Measurements from ENCODE around the gene CCDC9B.
A peak's percentile ranks its signal among the peaks of the same experiment; 100 is the strongest.

CCDC9B gene

GRCh38 chr15:40358471-40359353 is 18.0 kb upstream of the CCDC9B start:
- H3K27me3 ChIP-seq (ENCODE audit: insufficient read depth, low read length) = peaks cover 38% of the 10 kb centered on the region
- H3K4me1 ChIP-seq (ENCODE audit: insufficient read depth, low read length) = peaks cover 13% of the 10 kb centered on the region
- no peaks in the 10 kb centered on the region for H3K9me3 ChIP-seq (ENCODE audit: low read length)
- H2AFZ ChIP-seq (ENCODE audit: low read depth, low read length) = peak overlapping the region; percentile 96
- H3K4me3 ChIP-seq (ENCODE audit: low read length) = peak overlapping the region; percentile 58
- H3K36me3 ChIP-seq (ENCODE audit: insufficient read depth, low read length) = no peaks in the 10 kb centered on the region

- Histone ChIP-seq H3K36me3 (ENCODE audit: insufficient read depth, low read length) (no peaks in the 10 kb centered on the region), H3K4me3 (ENCODE audit: low read length) (peak within 1 kb of the TSS; percentile 79), H3K27me3 (ENCODE audit: insufficient read depth, low read length) (peaks cover 45% of the 10 kb centered on the region), H2AFZ (ENCODE audit: low read depth, low read length) (peak within 1 kb of the TSS; percentile 96), H3K9me3 (ENCODE audit: low read length) (no peaks in the 10 kb centered on the region), H3K4me1 (ENCODE audit: insufficient read depth, low read length) (peaks cover 13% of the 10 kb centered on the region)
These were observed 17.2 kb upstream of the CCDC9B start, which contains the start of gene DISP2 for GRCh38 chr15:40357723-40358470. DISP2 (plus strand) TSS chr15:40358219; CDS start chr15:40358322, 103 bp downstream.

GRCh38 chr15:40357246-40357645 is 16.5 kb upstream of the CCDC9B start:
- Histone ChIP-seq H3K4me3 (ENCODE audit: low read length) (peak overlapping the region; percentile 79), H3K9me3 (ENCODE audit: low read length) (no peaks in the 10 kb centered on the region), H3K27me3 (ENCODE audit: insufficient read depth, low read length) (peaks cover 52% of the 10 kb centered on the region), H3K4me1 (ENCODE audit: insufficient read depth, low read length) (peaks cover 13% of the 10 kb centered on the region), H3K36me3 (ENCODE audit: insufficient read depth, low read length) (no peaks in the 10 kb centered on the region), H2AFZ (ENCODE audit: low read depth, low read length) (peak overlapping the region; percentile 96)

GRCh38 chr15:40355976-40356585 is 15.3 kb upstream of the CCDC9B start:
- Histone ChIP-seq H3K36me3 (ENCODE audit: insufficient read depth, low read length) (no peaks in the 10 kb centered on the region), H3K9me3 (ENCODE audit: low read length) (no peaks in the 10 kb centered on the region), H3K4me3 (ENCODE audit: low read length) (no peak overlapping the region), H2AFZ (ENCODE audit: low read depth, low read length) (no peak overlapping the region), H3K27me3 (ENCODE audit: insufficient read depth, low read length) (peaks cover 46% of the 10 kb centered on the region), H3K4me1 (ENCODE audit: insufficient read depth, low read length) (peaks cover 13% of the 10 kb centered on the region)

- Histone ChIP-seq H3K9me3 (ENCODE audit: low read length) (no peaks in the 10 kb centered on the region), H3K36me3 (ENCODE audit: insufficient read depth, low read length) (no peaks in the 10 kb centered on the region), H3K4me1 (ENCODE audit: insufficient read depth, low read length) (peaks cover 13% of the 10 kb centered on the region), H3K4me3 (ENCODE audit: low read length) (no peak overlapping the region), H2AFZ (ENCODE audit: low read depth, low read length) (no peak overlapping the region), H3K27me3 (ENCODE audit: insufficient read depth, low read length) (peaks cover 44% of the 10 kb centered on the region)
These were observed 13.9 kb upstream of the CCDC9B start for GRCh38 chr15:40354408-40355171.

- no peak overlapping the region for H3K4me3 ChIP-seq (ENCODE audit: low read length)
- peaks cover 41% of the 10 kb centered on the region for H3K27me3 ChIP-seq (ENCODE audit: insufficient read depth, low read length)
- H3K36me3 ChIP-seq (ENCODE audit: insufficient read depth, low read length) = no peaks in the 10 kb centered on the region
- no peaks in the 10 kb centered on the region for H3K9me3 ChIP-seq (ENCODE audit: low read length)
- H2AFZ ChIP-seq (ENCODE audit: low read depth, low read length) = no peak overlapping the region
- peaks cover 9% of the 10 kb centered on the region for H3K4me1 ChIP-seq (ENCODE audit: insufficient read depth, low read length)
These were observed 13.0 kb upstream of the CCDC9B start for GRCh38 chr15:40353697-40354096.

- Histone ChIP-seq H3K27me3 (ENCODE audit: insufficient read depth, low read length) (peaks cover 45% of the 10 kb centered on the region), H3K9me3 (ENCODE audit: low read length) (no peaks in the 10 kb centered on the region), H3K36me3 (ENCODE audit: insufficient read depth, low read length) (no peaks in the 10 kb centered on the region), H2AFZ (ENCODE audit: low read depth, low read length) (no peak overlapping the region), H3K4me3 (ENCODE audit: low read length) (no peak overlapping the region), H3K4me1 (ENCODE audit: insufficient read depth, low read length) (peaks cover 2% of the 10 kb centered on the region)
These were observed 11.7 kb upstream of the CCDC9B start for GRCh38 chr15:40352281-40352901.

- Histone ChIP-seq H2AFZ (ENCODE audit: low read depth, low read length) (no peak overlapping the region), H3K9me3 (ENCODE audit: low read length) (no peaks in the 10 kb centered on the region), H3K4me1 (ENCODE audit: insufficient read depth, low read length) (no peaks in the 10 kb centered on the region), H3K27me3 (ENCODE audit: insufficient read depth, low read length) (peaks cover 58% of the 10 kb centered on the region), H3K4me3 (ENCODE audit: low read length) (no peak overlapping the region), H3K36me3 (ENCODE audit: insufficient read depth, low read length) (no peaks in the 10 kb centered on the region)
These were observed 8.4 kb upstream of the CCDC9B start for GRCh38 chr15:40349163-40349562.

- no peaks in the 10 kb centered on the region for H3K9me3 ChIP-seq (ENCODE audit: low read length)
- H2AFZ ChIP-seq (ENCODE audit: low read depth, low read length) = no peak overlapping the region
- H3K4me1 ChIP-seq (ENCODE audit: insufficient read depth, low read length) = peaks cover 1% of the 10 kb centered on the region
- H3K27me3 ChIP-seq (ENCODE audit: insufficient read depth, low read length) = peaks cover 54% of the 10 kb centered on the region
- H3K36me3 ChIP-seq (ENCODE audit: insufficient read depth, low read length) = no peaks in the 10 kb centered on the region
- no peak overlapping the region for H3K4me3 ChIP-seq (ENCODE audit: low read length)
These were observed 7.7 kb upstream of the CCDC9B start for GRCh38 chr15:40348474-40348870.

GRCh38 chr15:40347559-40348473 is 7.1 kb upstream of the CCDC9B start:
- H3K27me3 ChIP-seq (ENCODE audit: insufficient read depth, low read length) = peaks cover 48% of the 10 kb centered on the region
- no peaks in the 10 kb centered on the region for H3K9me3 ChIP-seq (ENCODE audit: low read length)
- no peaks in the 10 kb centered on the region for H3K36me3 ChIP-seq (ENCODE audit: insufficient read depth, low read length)
- H3K4me3 ChIP-seq (ENCODE audit: low read length) = no peak overlapping the region
- no peak overlapping the region for H2AFZ ChIP-seq (ENCODE audit: low read depth, low read length)
- H3K4me1 ChIP-seq (ENCODE audit: insufficient read depth, low read length) = peaks cover 2% of the 10 kb centered on the region

GRCh38 chr15:40346579-40347558 is 6.1 kb upstream of the CCDC9B start:
- Histone ChIP-seq H3K9me3 (ENCODE audit: low read length) (no peaks in the 10 kb centered on the region), H3K27me3 (ENCODE audit: insufficient read depth, low read length) (peaks cover 41% of the 10 kb centered on the region), H3K4me3 (ENCODE audit: low read length) (no peak overlapping the region), H3K36me3 (ENCODE audit: insufficient read depth, low read length) (no peaks in the 10 kb centered on the region), H2AFZ (ENCODE audit: low read depth, low read length) (no peak overlapping the region), H3K4me1 (ENCODE audit: insufficient read depth, low read length) (peaks cover 2% of the 10 kb centered on the region)
